DMS53 treated with DMSO at 0.1 percent for 48 hours (cell line): ENCODE data around the gene MPEG1.

Source experiments
- DNase-seq: peaks from one replicate; lab custom pipeline; 2025; ENCODE audit not compliant: unreplicated experiment; lab: John Stamatoyannopoulos, UW

Gene MPEG1, protein sequence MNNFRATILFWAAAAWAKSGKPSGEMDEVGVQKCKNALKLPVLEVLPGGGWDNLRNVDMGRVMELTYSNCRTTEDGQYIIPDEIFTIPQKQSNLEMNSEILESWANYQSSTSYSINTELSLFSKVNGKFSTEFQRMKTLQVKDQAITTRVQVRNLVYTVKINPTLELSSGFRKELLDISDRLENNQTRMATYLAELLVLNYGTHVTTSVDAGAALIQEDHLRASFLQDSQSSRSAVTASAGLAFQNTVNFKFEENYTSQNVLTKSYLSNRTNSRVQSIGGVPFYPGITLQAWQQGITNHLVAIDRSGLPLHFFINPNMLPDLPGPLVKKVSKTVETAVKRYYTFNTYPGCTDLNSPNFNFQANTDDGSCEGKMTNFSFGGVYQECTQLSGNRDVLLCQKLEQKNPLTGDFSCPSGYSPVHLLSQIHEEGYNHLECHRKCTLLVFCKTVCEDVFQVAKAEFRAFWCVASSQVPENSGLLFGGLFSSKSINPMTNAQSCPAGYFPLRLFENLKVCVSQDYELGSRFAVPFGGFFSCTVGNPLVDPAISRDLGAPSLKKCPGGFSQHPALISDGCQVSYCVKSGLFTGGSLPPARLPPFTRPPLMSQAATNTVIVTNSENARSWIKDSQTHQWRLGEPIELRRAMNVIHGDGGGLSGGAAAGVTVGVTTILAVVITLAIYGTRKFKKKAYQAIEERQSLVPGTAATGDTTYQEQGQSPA

DNA sequence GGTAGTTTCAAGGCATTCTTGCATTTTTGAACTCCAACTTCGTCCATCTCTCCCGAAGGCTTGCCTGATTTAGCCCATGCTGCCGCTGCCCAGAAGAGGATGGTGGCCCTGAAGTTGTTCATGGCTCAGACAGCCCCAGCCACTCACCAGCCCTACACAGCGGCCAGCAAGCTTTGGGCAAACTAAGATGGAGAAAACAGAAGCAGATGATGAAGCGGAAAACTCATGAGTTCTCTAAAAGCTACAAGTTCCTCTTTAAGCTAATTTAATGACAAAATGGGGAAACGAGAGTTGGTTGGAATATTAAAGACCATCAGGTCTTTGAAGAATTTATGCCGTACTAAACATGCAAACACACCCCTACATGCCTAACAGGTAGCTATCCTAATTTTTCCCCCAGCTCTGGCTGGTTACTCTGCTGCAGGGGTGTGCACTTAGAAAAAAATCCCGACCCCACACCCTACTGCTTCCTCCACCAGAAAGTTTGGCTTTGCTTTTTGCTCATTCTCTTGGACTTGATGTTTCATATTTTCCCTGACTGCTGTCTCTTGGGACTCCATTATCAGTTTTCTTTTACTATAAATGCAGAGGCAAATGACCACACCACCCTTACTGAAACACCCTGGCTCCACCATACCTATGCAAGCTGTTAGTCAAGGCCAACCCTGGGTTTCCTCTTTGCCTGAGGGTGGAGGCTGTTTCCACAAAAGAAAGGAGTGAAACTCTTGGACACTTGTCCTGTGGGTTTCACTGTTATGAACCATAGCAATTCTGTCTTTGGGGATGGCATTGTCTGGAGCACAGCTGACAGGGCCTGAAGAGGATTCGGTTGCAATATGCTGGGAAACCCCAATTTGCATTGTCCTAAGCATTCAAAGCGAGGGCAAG lies at the start of gene MPEG1:
Gene MPEG1, minus strand, starts transcription at position 184 of the 888 bp plus-strand sequence. Its CDS starts 62 bp downstream, at position 122.
- no peak for DNase-seq

DNA sequence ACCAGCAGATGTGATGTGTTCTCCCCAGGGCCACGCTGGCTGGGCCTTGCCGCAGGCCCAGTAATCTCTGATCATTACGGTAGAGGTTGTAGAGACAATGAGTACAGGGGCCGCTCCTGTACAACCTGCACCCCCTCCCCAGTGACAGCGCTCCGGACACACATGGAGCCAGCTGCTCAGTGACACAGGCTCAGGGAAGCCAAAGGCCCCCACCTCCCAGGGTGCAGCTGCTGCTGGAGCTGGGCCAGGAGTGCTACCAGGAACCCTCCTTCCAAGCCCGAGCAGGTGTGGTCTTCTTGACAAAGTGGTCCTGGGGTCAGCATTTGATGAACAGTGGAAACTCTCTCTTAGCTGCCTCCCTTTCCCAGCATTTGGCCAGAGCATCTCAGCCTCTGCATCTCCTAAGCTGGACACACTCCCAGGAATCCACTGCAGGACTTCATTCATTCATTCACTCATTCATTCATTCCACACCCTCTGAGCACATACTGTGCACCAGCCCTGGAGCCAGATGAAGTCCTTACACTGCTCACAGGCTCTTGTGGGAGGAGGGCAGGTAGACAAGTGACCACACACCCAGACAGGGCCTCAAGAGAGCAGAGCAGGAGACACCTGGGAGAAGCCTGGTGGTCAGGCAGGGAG lies 49.6 kb upstream of the MPEG1 start:
- DNase-seq = no peak

DNA sequence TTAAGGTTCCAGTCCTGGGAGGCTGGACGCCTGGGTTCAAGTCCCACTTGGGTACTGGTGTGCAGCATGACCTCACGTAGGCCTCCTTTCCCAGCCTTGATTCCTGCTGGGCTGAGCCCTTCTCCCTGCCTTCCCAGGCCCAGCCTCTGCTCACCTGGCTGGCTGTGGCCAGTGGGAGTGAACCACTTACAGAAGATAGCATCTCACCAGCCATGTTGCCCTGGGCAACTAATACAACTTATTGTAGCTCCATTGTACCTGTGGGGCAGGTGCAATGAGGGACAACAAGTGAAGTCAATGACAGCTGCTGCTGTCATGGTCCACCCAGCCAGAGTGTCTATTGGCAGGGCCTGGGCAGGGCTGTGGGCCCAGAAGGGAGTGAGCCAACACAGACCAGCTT lies 48.4 kb upstream of the MPEG1 start:
- no peak for DNase-seq

DNA sequence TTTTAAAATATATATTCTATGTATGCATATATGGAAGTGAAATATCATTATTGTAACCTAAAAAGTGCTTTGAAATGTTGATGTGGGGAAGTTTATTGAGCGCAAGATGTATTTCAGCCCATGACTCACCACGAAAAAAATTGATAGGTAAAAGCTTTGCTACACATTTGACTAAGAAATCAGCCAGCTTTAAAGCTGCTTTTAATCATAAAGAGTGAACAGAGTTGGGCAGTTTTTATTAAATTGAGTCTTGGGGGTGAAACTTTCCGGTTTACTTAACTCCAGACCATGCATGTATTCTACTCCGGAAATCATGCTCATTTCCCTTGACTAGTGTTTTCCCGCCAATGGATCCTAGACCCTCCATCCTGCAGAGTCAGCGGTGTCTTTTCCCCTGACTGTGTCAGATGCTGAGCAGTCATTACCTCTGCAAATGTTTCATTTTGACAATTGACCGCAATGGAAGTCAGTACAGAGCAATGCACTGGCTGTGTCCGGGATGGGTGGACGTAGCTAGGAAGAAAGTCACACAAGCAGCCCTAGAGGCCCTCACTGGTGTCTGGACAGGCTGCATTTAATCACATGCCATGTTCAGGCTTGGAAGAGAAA lies 47.2 kb upstream of the MPEG1 start:
- DNase-seq = no peak

DNA sequence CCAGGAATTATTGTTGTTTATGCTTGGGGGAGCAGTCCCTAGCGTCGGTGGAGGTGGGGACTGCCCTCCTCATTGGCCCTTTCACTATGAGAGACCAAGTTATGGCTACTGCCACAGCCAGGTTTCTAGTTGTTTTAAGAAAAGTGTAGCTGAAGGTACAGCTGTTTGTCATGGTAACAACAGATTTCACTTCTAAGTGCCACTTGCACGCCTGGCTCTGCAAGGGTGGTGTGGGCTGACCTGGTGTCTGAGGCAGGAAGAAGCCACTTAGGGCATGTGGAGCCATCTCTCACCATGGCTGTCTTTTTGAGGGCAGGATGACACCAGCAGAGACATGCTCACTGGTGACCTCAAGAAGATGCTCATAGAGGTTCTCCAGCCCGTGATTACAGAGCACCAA lies 46.3 kb upstream of the MPEG1 start:
- DNase-seq = no peak

DNA sequence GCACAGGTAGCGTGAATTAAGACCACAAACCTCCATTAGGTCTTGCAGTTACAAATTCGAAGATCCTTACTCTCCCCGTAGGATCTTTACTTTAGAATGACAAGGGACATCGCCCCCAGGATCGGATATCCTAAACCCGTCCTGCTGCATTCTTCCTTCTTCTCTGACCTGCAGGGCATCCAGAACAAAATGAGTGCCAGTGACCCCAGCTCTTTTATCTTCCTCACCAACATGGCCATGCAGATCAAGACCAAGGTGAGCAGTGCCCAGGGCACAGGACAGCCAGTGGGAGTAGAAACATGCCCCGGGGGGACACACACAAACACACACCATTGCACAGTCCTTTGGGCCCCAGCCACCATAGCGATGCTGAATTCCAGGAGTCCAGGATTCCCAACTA lies 42.6 kb upstream of the MPEG1 start:
- no peak for DNase-seq

DNA sequence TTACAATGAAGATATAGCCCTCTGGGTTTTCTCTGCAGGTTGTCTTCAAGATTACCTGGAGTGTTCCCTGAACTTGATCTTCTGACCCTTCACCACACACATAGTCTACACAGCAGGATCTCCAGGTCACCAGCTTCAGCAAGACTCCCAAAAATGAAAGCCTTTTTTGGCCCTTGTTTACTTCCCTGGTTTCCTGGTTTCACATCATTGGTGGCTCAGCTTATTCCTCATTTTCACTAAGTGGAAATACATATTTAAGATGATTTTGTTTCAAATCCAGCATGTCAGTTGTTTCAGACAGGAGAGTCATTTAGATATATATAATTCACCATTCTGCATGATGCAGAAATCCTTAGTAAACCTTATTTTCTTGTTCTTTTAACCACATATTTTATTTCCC lies 41.6 kb upstream of the MPEG1 start:
- DNase-seq = no peak

DNA sequence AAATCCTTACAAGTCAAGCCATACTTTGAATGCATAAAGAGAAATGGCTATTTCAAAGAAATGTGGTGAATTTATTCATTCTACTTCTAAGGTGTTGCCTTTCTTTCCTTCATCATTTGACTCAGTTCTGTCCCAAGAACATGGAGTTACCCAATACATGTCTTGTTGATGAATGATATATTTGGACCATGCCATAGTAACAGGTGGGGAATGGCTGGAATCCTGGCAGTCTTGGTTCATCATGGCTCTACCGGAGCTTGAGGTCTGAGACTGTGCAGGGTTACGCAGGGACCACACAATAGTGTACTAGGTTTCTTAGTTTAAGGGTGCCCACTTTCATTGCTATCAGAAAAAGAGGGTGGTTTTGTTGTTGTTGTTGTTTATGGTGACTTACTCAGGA lies 40.3 kb upstream of the MPEG1 start:
- no peak for DNase-seq

DNA sequence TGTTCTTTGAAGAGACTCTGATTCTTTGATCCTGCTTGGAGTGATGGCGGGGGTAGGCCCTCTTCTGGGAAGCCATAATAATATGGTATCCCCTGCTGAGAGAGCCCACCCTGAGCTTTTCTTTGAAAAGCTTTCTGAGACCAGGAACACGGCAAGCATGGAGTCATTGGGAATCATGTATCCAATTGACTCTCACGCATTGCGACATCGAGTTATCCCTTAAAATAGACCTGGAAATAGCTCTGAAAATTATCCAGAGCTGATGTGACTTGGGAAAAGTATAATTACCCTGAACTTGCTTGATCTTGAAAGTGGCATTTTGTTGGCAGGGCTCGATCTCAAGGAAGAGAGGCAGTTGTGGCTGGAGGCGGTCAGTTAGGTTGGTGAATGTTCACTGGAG lies 36.8 kb upstream of the MPEG1 start:
- no peak for DNase-seq

DNA sequence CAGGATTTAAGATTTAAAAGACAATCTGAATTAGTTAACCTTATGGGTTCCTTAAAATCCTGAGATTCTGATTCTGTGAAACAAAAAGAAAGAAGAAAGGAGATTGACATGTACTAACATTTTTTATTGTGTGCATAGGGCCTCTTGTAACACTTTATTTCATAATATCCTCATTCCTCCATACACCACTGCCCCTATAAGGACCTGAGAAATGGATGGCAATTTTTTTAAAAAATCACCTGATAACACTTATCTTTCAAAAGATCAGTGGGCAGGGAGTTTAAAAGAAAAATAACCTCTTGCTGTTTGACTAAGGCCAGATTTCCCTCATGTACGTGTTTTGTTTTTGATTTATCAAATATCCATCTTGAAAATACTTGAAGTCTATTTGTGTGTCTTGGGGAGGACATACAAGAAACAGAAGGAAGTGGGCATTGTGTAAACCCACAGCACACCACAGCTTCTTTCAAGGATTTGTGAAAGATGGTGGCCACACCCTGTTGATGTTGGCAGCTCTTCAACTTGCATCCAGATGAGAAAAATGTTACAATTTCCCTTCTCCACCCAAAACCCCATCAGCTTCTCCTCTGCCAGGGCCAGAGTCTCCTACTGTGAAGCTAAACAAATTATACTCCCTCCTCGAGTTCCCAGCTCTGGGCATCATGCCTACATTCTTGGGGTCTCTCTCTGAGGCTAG lies 35.0 kb upstream of the MPEG1 start:
- no peak for DNase-seq

DNA sequence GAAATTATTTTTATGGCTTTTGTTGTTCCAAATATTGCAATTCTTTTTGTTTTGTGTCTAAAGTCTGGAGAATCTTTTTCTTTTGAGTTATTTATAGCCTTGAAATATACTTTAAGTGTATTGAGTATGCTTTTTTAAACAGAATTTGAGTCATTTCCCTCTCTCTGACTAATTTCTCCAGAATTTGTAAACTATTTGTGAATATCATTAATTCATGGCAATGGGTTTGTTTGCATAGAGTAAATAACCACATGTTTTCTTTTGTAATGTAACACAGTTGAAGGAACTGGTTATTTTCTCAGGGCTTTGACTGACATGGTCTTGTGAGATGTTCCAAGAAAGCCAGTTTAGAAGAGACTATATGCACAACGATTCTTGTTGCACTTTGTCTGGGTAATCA lies 30.9 kb upstream of the MPEG1 start:
- no peak for DNase-seq

DNA sequence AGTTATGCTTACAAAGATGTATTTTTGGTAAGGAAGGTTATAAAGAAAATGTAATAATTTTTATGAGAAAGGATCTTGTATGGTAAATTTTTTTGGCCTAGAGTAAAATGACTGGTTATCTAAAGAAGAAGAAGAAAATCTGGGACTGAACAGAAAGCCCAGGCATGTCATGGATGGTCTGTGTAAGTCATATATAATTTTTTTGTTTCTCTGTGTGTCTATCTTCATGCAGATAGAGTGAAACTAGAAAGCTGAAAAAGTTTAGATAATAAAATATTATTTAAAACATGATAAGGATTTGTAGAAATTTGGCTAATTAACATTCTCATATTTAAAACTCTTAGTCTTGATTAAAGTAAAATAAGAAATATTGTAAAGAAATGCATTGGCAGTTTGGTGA lies 27.6 kb upstream of the MPEG1 start:
- DNase-seq = no peak

DNA sequence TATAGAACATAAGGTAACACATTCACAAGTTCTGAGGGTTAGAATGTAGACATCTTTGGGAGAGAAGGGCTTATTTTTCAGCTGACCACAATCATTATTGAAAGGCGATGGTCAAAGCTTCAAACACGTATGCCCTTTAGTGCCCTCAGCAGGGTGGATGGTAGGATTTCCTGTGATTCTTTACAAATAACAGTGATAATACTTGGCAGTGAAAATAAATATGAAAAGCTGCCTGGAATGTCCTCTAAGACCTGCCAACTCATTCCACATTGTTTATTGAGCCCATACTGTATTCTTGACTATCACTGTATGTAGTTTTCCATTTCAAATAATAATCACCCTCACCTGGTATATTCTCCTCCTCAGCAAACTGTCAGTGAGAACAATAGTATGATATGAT lies 13.7 kb upstream of the MPEG1 start:
- DNase-seq = no peak

DNA sequence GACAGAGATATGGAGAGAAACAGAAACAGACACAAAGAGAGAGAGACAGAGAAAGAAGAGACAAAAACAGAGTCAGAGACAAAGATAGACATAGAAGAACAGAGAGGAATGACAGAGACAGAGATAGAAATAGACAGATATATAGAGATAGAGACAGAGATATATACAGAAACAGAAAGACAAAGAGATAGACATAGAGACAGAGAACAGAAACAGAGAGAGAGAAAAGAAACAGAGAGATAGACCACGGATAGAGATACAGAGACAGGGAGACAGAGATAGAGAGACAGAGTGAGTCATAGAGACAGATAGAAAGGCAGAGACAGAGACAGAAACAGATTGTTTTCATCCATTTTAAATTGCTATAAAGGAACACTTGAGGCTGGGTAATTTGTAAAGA lies 12.3 kb upstream of the MPEG1 start:
- DNase-seq = no peak

DNA sequence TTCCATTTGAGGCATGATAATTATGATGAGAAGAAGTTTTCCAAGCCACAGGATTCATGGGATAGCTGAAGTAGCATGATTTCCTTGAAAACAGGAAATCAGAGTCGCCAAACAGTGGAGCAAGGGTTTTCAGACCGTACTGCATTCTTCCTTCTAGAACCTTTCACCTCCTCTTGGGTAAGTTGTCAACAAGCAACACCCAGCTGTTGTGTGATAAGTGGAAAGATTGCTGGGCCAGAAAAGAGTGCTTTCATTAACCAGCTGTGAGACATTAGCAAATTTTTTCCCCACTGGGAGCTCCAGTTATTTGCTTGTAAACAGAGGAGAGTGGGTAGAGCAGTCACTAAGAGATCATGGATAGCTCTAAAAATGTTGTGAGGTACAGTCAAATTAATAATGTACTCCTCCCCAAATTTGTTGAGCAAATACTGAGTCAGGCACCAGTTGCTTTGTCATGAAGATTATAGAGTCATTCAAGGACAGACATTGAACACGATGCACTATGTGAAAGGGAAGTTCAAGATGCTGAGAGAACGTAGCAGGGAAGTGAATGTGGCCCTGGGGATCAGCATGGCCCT lies 11.7 kb upstream of the MPEG1 start:
- DNase-seq = no peak

DNA sequence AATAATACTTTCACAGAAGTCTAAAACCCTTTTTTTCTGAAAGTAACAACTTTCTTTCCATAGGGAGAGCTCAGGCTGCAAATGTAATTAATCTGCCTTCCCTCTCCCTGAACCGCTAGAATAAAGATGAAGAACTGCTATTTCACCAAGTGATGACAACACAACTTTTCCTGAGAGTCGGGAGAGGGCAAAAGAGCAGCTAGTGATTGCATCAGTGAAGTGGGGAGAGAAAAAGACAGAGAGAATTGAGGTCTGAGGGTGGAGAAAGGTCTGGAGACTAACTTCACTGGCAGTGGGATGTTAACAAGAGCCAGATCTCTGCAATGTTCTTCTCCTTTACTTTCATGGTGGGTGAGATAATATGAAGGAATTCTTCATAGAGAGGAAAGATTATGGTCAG lies 10.9 kb upstream of the MPEG1 start:
- DNase-seq = no peak

DNA sequence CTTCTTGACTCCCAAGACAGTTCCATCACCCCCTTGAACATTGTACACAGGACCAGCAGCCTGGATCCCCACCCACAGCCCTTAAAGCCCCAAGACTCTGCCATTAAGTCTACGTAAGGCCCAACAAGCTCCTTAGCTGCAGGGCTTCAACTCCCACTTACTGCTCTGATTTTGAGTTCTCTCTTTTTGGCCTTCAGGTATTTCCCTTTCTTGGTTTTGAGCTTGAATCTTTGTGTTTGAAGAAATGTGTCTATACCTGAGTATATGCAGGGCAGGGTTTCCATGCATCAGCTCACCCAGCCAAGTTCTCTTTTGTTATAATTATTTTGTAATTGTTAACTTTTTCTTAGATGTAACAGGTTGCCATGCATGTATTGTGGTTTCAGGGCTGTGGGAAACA lies 10.4 kb upstream of the MPEG1 start:
- no peak for DNase-seq

DNA sequence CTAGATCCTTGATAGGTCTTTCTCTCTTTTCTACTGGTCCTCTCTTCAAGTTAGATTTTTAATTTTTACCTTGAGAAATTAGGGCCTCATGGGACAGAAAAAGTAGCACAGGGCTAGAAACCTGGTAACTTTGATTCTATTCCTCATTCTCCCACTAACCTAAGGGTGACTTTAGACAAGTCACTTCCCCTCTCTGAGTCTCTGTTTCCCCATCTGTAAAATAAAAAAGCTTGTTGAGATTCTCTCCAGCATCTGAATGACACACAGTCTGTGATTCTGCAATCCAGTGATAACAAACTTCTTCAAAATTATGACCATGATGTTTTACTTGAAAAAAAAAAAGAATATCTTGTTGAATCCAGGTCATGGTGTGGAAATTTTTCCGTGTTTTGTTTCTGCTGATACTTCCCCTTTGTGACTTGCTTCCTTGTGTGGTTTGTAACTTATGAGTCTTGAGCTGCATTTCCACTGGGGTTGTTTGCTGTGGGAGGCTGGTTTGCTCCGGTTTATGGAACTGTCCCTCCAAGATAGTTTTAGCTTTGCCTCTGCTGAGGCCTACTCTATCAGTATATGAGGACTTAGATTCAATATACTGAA lies 9.8 kb upstream of the MPEG1 start:
- DNase-seq = no peak

DNA sequence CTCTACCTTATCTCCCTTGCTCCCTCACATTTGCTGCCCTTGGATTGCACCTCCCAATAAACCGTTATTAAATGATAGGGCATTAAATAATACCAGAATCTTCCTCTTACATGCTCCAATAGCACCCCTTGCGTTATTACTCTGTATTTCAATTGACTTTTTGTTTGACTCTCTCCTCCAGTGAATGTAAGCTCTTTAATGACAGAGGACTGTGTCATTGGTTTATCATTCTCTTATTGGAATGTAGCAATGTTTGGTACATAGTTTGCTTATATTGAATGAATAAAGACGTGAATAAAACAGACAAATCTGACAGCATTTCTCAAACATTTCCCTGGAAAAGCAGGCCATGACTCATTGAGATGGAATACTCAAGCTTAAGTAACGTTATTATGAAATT lies 8.7 kb upstream of the MPEG1 start:
- no peak for DNase-seq
